H54 (cell line): ENCODE data around the gene RBM10.

Experiments used
- DNase-seq: peaks from one replicate; pipeline ENCODE4 v3.0.0; 2011; ENCODE audit warnings: low spot score, mixed read lengths; ENCODE audit not compliant: insufficient read length
- FAIRE-seq: peaks from 3 replicates; lab custom pipeline; 2011; peaks lifted over from hg19 to GRCh38; lab: Jason Lieb, UNC
- POLR2A ChIP-seq: IDR thresholded peaks from 2 replicates; pipeline ENCODE4 v1.6.1; 2011; ENCODE audit warnings: low read depth, mild to moderate bottlenecking, low read length

RBM10 gene

DNA sequence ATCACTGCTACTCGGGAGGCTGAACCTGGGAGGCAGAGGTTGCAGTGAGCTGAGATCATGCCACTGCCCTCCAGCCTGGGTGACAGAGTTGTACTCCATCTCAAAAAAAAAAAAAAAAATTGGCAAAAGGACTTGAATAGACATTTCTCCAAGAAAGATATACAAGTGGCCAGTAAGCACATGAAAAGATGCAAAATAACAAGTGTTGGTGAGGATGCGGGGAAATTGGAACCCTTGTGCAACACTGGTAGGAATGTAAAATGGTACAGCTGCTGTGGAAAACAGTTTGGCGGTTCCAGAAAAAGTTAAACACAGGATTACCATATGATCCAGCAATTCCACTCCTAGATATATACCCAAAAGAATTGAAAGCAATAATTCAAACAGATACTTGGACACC lies 19.4 kb downstream of the RBM10 start:
- no peak for DNase-seq
- no peak for FAIRE-seq
- TF ChIP-seq POLR2A = no peak

- no peak for DNase-seq
- no peak for FAIRE-seq
- TF ChIP-seq POLR2A = no peak
Observed at GRCh38 chrX:47166126-47166525, 21.1 kb downstream of the RBM10 start.

- no peak for TF ChIP-seq POLR2A
- FAIRE-seq = no peak
- no peak for DNase-seq
Observed at GRCh38 chrX:47168495-47169073, 23.6 kb downstream of the RBM10 start.

DNA sequence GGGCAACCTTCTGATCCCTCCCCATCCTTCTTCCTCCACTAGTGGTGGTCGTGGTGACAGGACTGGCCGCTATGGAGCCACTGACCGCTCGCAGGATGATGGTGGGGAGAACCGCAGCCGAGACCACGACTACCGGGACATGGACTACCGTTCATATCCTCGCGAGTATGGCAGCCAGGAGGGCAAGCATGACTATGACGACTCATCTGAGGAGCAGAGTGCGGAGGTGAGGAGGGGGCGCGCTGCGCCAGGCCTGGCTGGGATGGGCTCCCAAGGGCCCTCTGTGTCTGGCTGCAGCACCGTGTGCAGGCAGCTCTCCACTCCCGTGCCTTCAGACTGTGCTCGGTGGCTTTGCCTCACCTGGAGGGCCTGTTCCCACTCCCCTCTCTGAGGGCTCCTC lies 24.3 kb downstream of the RBM10 start:
- no peak for TF ChIP-seq POLR2A
- no peak for DNase-seq
- no peak for FAIRE-seq

GRCh38 chrX:47169726-47170515 lies 24.9 kb downstream of the RBM10 start:
- DNase-seq (no peak), FAIRE-seq (no peak)
- TF ChIP-seq POLR2A = no peak

DNA sequence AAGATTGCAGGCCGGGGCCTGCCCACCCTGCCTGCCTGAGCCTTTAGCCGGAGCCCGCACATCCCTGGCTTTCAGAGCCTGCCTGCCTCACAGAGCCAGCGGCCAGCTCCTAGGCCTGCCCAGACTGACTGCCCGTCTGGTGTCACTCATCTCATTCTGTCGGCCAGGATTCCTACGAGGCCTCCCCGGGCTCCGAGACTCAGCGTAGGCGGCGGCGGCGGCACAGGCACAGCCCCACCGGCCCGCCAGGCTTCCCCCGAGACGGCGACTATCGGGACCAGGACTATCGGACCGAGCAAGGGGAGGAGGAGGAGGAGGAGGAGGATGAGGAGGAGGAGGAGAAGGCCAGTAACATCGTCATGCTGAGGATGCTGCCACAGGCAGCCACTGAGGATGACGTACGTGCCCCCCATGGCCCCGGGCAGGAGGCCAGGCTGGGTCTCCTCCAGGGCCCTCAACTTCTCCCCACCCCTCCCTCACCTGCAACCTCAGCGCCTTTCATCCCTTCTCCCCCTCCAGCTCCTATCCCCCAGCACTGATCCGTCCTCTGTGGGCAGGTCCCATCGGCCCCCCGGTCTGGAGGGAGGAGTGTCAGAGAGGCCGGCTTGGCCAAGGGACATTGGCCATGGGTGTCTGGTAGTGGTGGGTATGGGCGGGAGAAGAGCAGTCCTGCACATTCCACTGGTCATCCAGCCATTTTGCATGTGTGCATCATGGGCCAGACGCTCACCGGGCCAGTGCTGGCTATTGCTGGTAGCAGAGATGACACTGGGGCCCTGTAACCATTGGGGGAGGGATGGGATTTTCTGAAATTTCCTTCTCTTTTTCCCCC lies 26.1 kb downstream of the RBM10 start:
- FAIRE-seq (no peak), DNase-seq (no peak)
- no peak for TF ChIP-seq POLR2A

DNA sequence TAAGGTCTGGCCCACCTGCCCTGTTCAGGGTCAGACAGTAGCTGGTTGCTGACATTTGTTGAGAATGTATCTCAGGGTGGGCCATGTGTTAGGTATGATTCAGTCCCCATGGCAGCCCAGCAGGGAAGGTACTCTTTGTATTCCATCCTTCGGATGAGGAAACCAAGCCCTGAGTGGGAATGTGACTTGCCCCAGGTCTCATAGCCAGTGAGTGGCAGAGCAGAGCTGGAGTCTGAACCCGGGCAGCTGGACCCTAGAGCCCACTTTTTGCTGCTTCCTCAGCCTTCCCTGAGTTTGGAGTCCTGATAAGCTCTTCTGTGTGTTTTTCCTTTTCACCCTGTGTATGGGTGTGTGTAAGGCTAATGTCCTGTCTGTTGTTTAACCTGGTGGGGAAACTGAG lies 27.0 kb downstream of the RBM10 start:
- no peak for DNase-seq
- FAIRE-seq = no peak

DNA sequence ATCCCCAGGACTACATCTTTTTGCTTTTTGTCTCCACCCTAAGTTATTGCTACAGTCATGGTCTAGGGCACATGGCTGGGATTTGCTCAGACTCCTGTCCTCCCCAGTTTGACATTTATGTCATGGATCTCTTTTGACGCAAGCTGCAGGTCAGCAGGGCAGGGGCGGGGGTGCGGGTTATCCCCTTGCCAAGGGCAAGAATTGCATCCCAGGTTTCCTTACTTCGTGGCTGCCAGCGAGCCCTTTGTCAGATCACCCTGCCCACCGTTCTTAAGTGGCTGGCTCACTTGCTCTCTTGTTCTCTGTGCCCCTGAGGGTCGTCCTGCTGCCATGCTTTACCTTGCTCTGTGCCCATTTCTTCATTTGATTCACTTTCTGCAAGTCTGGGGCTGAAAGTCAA lies 27.5 kb downstream of the RBM10 start:
- FAIRE-seq (no peak), DNase-seq (no peak)

More for the DNA sequence above, 27.0 kb downstream of the RBM10 start:
- no peak for TF ChIP-seq POLR2A

GRCh38 chrX:47172971-47173792 lies 28.2 kb downstream of the RBM10 start:
- FAIRE-seq = no peak
- DNase-seq = no peak
- TF ChIP-seq POLR2A = no peak

More for the DNA sequence above, 27.5 kb downstream of the RBM10 start:
- no peak for TF ChIP-seq POLR2A

- TF ChIP-seq POLR2A = no peak
- DNase-seq = no peak
- no peak for FAIRE-seq
Observed at GRCh38 chrX:47174376-47174775, 29.4 kb downstream of the RBM10 start.

GRCh38 chrX:47174846-47175587 lies 30.0 kb downstream of the RBM10 start:
- no peak for TF ChIP-seq POLR2A
- DNase-seq (no peak), FAIRE-seq (no peak)

DNA sequence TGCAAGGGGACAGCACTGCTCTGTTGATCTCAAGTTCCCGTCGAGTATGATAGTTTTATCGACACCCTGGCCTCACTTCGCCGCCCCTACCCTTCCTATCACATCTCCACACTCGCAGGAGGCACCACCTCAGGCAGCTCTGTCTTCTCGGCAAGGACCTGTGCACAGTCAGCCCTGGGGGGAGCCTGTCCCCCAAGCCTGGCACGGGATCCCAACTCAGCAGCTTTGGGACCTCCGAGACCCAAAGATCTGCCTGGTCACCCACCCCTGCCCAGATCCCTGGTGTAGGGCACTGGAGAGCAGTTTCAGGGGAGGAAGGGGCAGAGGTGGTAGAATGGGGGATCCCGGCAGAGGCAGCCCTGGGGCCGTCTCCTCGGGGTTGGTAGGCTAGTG lies 30.6 kb downstream of the RBM10 start:
- FAIRE-seq = no peak
- no peak for TF ChIP-seq POLR2A

More for the DNA sequence above, 30.6 kb downstream of the RBM10 start:
- no peak for DNase-seq
